Measurements from ENCODE around the gene ZNF609. TPM values are rescaled to one million over a fixed set of nuclear protein-coding genes. Genes with fewer than 3 reads are reported as not detected.

Gene ZNF609
- total RNA-seq, 1 experiment from 2014 or later: 35.0 TPM

- POLR2A ChIA-PET (ENCODE audit: low non-redundant PET): no interaction called here
- no peak for DNase-seq (ENCODE audit: low spot score)
Observed at GRCh38 chr15:64572856-64573255, 112.5 kb downstream of the ZNF609 start.

GRCh38 chr15:64574301-64575017 is 114.1 kb downstream of the ZNF609 start:
- peak; percentile 74 for DNase-seq (ENCODE audit: low spot score)
- TF ChIP-seq, protein P1, sequence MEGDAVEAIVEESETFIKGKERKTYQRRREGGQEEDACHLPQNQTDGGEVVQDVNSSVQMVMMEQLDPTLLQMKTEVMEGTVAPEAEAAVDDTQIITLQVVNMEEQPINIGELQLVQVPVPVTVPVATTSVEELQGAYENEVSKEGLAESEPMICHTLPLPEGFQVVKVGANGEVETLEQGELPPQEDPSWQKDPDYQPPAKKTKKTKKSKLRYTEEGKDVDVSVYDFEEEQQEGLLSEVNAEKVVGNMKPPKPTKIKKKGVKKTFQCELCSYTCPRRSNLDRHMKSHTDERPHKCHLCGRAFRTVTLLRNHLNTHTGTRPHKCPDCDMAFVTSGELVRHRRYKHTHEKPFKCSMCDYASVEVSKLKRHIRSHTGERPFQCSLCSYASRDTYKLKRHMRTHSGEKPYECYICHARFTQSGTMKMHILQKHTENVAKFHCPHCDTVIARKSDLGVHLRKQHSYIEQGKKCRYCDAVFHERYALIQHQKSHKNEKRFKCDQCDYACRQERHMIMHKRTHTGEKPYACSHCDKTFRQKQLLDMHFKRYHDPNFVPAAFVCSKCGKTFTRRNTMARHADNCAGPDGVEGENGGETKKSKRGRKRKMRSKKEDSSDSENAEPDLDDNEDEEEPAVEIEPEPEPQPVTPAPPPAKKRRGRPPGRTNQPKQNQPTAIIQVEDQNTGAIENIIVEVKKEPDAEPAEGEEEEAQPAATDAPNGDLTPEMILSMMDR (conservative IDR thresholded peaks at IDR 0.05; ENCODE audit: low read depth, low read length): no peak
- no peak for TF ChIP-seq EZH2 (IDR thresholded peaks at IDR 0.05; ENCODE audit: borderline replicate concordance, low read depth, low read length, poor library complexity, severe bottlenecking)
- CTCF ChIA-PET: no interaction called here
- Histone ChIP-seq H3K27me3 (replicated peaks; ENCODE audit: insufficient read depth, low read depth, low read length, poor library complexity) (no peaks in the 10 kb centered on the region), H3K4me3 (ENCODE audit: low read depth, low read length, poor library complexity, severe bottlenecking) (no peak overlapping the region), H3K4me1 (ENCODE audit: insufficient read depth, low read length, poor library complexity, severe bottlenecking) (peaks cover 20% of the 10 kb centered on the region), H3K27ac (ENCODE audit: low read depth, low read length, poor library complexity, severe bottlenecking) (peak overlapping the region; percentile 36), H3K9me3 (ENCODE audit: low read depth, low read length, poor library complexity, severe bottlenecking) (no peaks in the 10 kb centered on the region), H3K36me3 (ENCODE audit: insufficient read depth, low read length, poor library complexity, severe bottlenecking) (no peaks in the 10 kb centered on the region)
- POLR2A ChIA-PET (ENCODE audit: low non-redundant PET): interaction anchor here (0.6 kb wide), 1 partner anchor 22 kb away, joined by 4 read pairs; no protein-coding TSS in a partner anchor
- intact Hi-C loops (cut with micrococcal nuclease; ENCODE audit: unreplicated experiment): no loop called here
- BruUV-seq (replicated peaks): no TSS peak

More at GRCh38 chr15:64572856-64573255, 112.5 kb downstream of the ZNF609 start:
- Histone ChIP-seq H3K9me3 (ENCODE audit: low read depth, low read length, poor library complexity, severe bottlenecking) (no peaks in the 10 kb centered on the region), H3K4me1 (ENCODE audit: insufficient read depth, low read length, poor library complexity, severe bottlenecking) (peaks cover 30% of the 10 kb centered on the region), H3K27me3 (replicated peaks; ENCODE audit: insufficient read depth, low read depth, low read length, poor library complexity) (no peaks in the 10 kb centered on the region), H3K4me3 (ENCODE audit: low read depth, low read length, poor library complexity, severe bottlenecking) (no peak overlapping the region), H3K36me3 (ENCODE audit: insufficient read depth, low read length, poor library complexity, severe bottlenecking) (no peaks in the 10 kb centered on the region), H3K27ac (ENCODE audit: low read depth, low read length, poor library complexity, severe bottlenecking) (no peak overlapping the region)
- intact Hi-C loops (cut with micrococcal nuclease; ENCODE audit: unreplicated experiment): no loop called here
- CTCF ChIA-PET: no interaction called here
- TF ChIP-seq EZH2 (IDR thresholded peaks at IDR 0.05; ENCODE audit: borderline replicate concordance, low read depth, low read length, poor library complexity, severe bottlenecking): no peak
- no TSS peak for BruUV-seq (replicated peaks)

DNA sequence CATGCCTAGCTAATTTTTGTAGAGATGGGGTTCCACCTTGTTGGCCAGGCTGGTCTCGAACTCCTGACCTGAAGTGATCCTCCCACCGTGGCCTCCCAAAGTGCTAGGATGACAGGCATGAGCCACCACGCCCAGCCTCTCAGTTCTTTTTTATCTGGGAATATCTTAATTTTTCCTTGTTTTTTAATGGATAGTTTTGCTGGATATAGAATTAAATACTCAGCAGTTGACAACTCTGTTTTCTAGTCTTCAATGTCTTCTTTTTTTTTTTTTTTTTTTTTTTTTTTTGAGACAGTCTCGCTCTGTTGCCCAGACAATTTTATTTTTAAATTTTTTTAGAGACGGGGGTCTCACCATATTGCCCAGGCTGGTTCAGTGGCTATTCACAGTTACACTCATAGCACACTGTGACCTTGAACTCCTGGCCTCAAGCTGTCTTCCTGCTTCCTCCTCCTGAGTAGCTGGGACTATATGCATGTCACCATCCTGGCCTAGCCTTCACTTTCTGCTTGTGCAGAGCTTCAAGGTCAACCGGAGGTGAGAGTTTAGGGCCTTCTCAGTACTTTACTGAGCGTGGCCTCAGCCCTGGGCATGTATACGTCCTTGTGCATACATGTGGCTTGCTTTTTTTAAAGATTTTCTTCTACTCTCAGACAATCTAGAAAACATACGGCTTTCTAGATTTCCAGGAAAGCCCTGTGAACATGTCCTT is 120.5 kb downstream of the ZNF609 start:
- BruUV-seq (replicated peaks): no TSS peak
- CTCF ChIA-PET: interaction anchor here (0.5 kb wide), 1 partner anchor 793 kb away, joined by 8 read pairs; no protein-coding TSS in a partner anchor
- H3K4me1 ChIP-seq (ENCODE audit: insufficient read depth, low read length, poor library complexity, severe bottlenecking): no peaks in the 10 kb centered on the region
- no peak overlapping the region for H3K4me3 ChIP-seq (ENCODE audit: low read depth, low read length, poor library complexity, severe bottlenecking)
- no peaks in the 10 kb centered on the region for H3K27me3 ChIP-seq (replicated peaks; ENCODE audit: insufficient read depth, low read depth, low read length, poor library complexity)
- peaks cover 21% of the 10 kb centered on the region for H3K9me3 ChIP-seq (ENCODE audit: low read depth, low read length, poor library complexity, severe bottlenecking)
- no peak for DNase-seq (ENCODE audit: low spot score)
- TF ChIP-seq EZH2 (IDR thresholded peaks at IDR 0.05; ENCODE audit: borderline replicate concordance, low read depth, low read length, poor library complexity, severe bottlenecking): no peak
- TF ChIP-seq, protein P1 (conservative IDR thresholded peaks at IDR 0.05; ENCODE audit: low read depth, low read length): no peak
- POLR2A ChIA-PET (ENCODE audit: low non-redundant PET): no interaction called here
- intact Hi-C loops (cut with micrococcal nuclease; ENCODE audit: unreplicated experiment): no loop called here
- H3K36me3 ChIP-seq (ENCODE audit: insufficient read depth, low read length, poor library complexity, severe bottlenecking): no peaks in the 10 kb centered on the region
- no peak overlapping the region for H3K27ac ChIP-seq (ENCODE audit: low read depth, low read length, poor library complexity, severe bottlenecking)

Data from A673 (cell line).